GM23248 (cell line): ENCODE results near the gene SMU1. TPM values are rescaled to one million over a fixed set of nuclear protein-coding genes. Genes with fewer than 3 reads are reported as not detected.
A peak's percentile ranks its signal among the peaks of the same experiment; 100 is the strongest.

Experiments used
- DNase-seq: peaks from one replicate; pipeline ENCODE4 v3.0.0-alpha.2; 2015
- H2AFZ ChIP-seq: fragments of 200-600 bp; sonication (generic); 2 replicates; pipeline ENCODE4 v1.6.1; 2016; ENCODE audit warnings: antibody characterized with exemption
- H3F3A ChIP-seq: fragments of 200-600 bp; sonication (generic); 2 replicates; pipeline ENCODE4 v1.6.1; 2016; ENCODE audit warnings: mild to moderate bottlenecking, antibody characterized with exemption, mixed run types; ENCODE audit not compliant: insufficient read depth
- H3K27ac ChIP-seq: fragments of 200-600 bp; sonication (generic); 2 replicates; pipeline ENCODE4 v1.5.1; 2016; ENCODE audit warnings: mild to moderate bottlenecking
- H3K27me3 ChIP-seq: fragments of 200-600 bp; sonication (generic); replicated peaks from 2 replicates; pipeline ENCODE4 v1.6.1; 2016; ENCODE audit warnings: mild to moderate bottlenecking; ENCODE audit not compliant: insufficient read depth
- H3K36me3 ChIP-seq: fragments of 200-600 bp; sonication (generic); 2 replicates; pipeline ENCODE4 v1.6.1; 2016; ENCODE audit warnings: low read depth, mild to moderate bottlenecking
- H3K4me1 ChIP-seq: fragments of 200-600 bp; sonication (generic); 2 replicates; pipeline ENCODE4 v1.6.1; 2016; ENCODE audit warnings: mild to moderate bottlenecking; ENCODE audit not compliant: insufficient read depth
- H3K4me2 ChIP-seq: fragments of 200-600 bp; sonication (generic); one replicate; pipeline ENCODE4 v1.6.1; 2016; ENCODE audit warnings: mild to moderate bottlenecking; ENCODE audit not compliant: unreplicated experiment
- H3K4me3 ChIP-seq: fragments of 200-600 bp; sonication (generic); 2 replicates; pipeline ENCODE4 v1.5.1; 2016; ENCODE audit warnings: mild to moderate bottlenecking
- H3K79me2 ChIP-seq: fragments of 200-600 bp; sonication (generic); 2 replicates; pipeline ENCODE4 v1.6.1; 2016; ENCODE audit warnings: mild to moderate bottlenecking; ENCODE audit not compliant: insufficient read depth
- H3K9ac ChIP-seq: fragments of 200-600 bp; sonication (generic); 2 replicates; pipeline ENCODE4 v1.6.1; 2016; ENCODE audit warnings: mild to moderate bottlenecking
- H3K9me2 ChIP-seq: fragments of 200-600 bp; sonication (generic); 2 replicates; pipeline ENCODE4 v1.6.1; 2016; ENCODE audit warnings: mixed run types, mild to moderate bottlenecking, moderate library complexity; ENCODE audit not compliant: insufficient read depth
- H3K9me3 ChIP-seq: fragments of 200-600 bp; sonication (generic); one replicate; pipeline ENCODE4 v1.6.1; 2017; ENCODE audit warnings: low read depth
- H4K20me1 ChIP-seq: fragments of 200-600 bp; sonication (generic); 2 replicates; pipeline ENCODE4 v1.6.0; 2016; ENCODE audit not compliant: insufficient read depth
- EZH2 ChIP-seq: fragments of 200-600 bp; sonication (generic); IDR thresholded peaks from 2 replicates; pipeline ENCODE4 v1.6.1; 2018; ENCODE audit warnings: antibody characterized with exemption, mild to moderate bottlenecking; ENCODE audit not compliant: insufficient read depth, poor library complexity, severe bottlenecking
- EZH2phosphoT487 ChIP-seq: fragments of 200-600 bp; sonication (generic); IDR thresholded peaks from 2 replicates; pipeline ENCODE4 v1.6.1; 2018; ENCODE audit warnings: antibody characterized with exemption, moderate library complexity, mild to moderate bottlenecking, low read depth; ENCODE audit not compliant: insufficient read depth
- WGBS, 2 experiments: methylation state at CpG; one replicate each; pipeline ENCODE4 v1.1.6; 2015 to 2017; ENCODE audit warnings: low lambda C conversion rate in 2 of 2, low coverage in 1 of 2; ENCODE audit errors: missing lambda C conversion rate in 2 of 2; 5-methylcytosine and 5-hydroxymethylcytosine counted together
- in situ Hi-C: fragments of 300-500 bp; cut with MboI; formaldehyde crosslinking; loops from 2 replicates; pipeline ENCODE4 v1.15.0; 2020
- polyA plus RNA-seq: library from polyadenylated mRNA; unstranded; fragments of >200 nt; fragmentation: Nextera tagmentation; extraction: Ambion mirVana; gene quantifications from 2 replicates; pipeline ENCODE4 v1.2.1, GENCODE V29; 2016
- total RNA-seq: library from RNA; depleted of rRNA; stranded (reverse); fragments of >200 nt; shearing (Covaris generic); gene quantifications from 2 replicates; pipeline ENCODE4 v1.2.3, GENCODE V29; 2014

Gene SMU1
- total and polyA plus RNA-seq, 2 experiments from 2014 or later = 18.6 to 26.3 TPM

DNA sequence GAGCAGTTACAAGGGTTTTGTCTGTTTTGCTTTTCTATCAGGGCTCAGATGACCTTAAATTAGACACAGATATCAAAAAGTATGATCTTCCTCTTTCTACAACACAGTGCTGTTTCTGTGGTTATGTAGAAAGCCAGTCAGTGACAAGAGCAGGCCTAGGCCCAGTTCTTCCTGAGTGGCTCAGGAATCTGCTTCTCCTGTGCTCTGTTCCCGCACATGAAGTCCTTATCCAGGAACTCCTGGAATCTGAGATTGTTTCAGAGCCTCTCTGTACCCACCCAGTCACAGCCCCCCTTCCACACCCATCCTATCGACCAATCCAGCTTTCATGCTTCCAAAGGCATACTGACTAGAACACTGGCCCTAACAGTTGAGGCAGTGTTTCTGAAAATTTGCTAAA lies 40.4 kb upstream of the SMU1 start:
- Histone ChIP-seq H3K79me2 (peaks cover 82% of the 10 kb centered on the region), H3K36me3 (peaks cover 39% of the 10 kb centered on the region), H3F3A (peaks cover 61% of the 10 kb centered on the region), H2AFZ (no peak overlapping the region), H3K9me2 (no peaks in the 10 kb centered on the region), H3K27ac (peak overlapping the region; percentile 79), H3K9me3 (no peaks in the 10 kb centered on the region), H3K4me1 (peaks cover 26% of the 10 kb centered on the region), H3K27me3 (no peaks in the 10 kb centered on the region), H4K20me1 (no peaks in the 10 kb centered on the region), H3K4me2 (peak overlapping the region; percentile 29), H3K4me3 (no peak overlapping the region), H3K9ac (peak overlapping the region; percentile 61)
- DNase-seq = peak; percentile 53
- in situ Hi-C loops = no loop called here
- no peak for TF ChIP-seq EZH2
- TF ChIP-seq EZH2phosphoT487 = no peak
- WGBS, 2 experiments = 15 to 21% methylated on average over 2 of the region's 2 CpGs

DNA sequence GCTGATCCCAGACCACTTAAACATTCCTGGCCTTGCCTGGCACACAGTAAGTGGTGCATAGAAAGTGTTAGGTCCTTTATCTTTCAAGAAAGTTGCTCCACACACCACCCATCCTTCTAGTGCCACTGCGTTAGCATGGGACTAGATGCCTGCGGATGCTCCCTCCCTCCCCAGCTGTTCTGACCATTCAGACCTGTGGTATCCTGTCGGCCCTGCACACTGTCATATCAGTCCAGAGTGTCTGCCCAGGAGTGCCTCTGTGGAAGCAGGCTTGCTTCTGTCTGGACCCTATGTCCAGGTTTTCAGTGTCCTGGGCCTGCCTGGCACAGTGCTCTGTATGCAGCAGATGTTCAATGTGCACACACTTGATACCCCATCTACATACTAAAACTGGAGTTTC lies 38.3 kb upstream of the SMU1 start:
- Histone ChIP-seq H3K4me1 (peaks cover 26% of the 10 kb centered on the region), H4K20me1 (no peaks in the 10 kb centered on the region), H2AFZ (no peak overlapping the region), H3K9me3 (no peaks in the 10 kb centered on the region), H3K4me3 (no peak overlapping the region), H3K9me2 (no peaks in the 10 kb centered on the region), H3K36me3 (peaks cover 30% of the 10 kb centered on the region), H3K27me3 (no peaks in the 10 kb centered on the region), H3K4me2 (no peak overlapping the region), H3F3A (peaks cover 58% of the 10 kb centered on the region), H3K79me2 (peaks cover 67% of the 10 kb centered on the region), H3K27ac (no peak overlapping the region), H3K9ac (no peak overlapping the region)
- DNase-seq = peak; percentile 0
- no peak for TF ChIP-seq EZH2
- no peak for TF ChIP-seq EZH2phosphoT487
- in situ Hi-C loops = no loop called here
- 93 to 100% methylated on average over 3 of the region's 3 CpGs for WGBS, 2 experiments

DNA sequence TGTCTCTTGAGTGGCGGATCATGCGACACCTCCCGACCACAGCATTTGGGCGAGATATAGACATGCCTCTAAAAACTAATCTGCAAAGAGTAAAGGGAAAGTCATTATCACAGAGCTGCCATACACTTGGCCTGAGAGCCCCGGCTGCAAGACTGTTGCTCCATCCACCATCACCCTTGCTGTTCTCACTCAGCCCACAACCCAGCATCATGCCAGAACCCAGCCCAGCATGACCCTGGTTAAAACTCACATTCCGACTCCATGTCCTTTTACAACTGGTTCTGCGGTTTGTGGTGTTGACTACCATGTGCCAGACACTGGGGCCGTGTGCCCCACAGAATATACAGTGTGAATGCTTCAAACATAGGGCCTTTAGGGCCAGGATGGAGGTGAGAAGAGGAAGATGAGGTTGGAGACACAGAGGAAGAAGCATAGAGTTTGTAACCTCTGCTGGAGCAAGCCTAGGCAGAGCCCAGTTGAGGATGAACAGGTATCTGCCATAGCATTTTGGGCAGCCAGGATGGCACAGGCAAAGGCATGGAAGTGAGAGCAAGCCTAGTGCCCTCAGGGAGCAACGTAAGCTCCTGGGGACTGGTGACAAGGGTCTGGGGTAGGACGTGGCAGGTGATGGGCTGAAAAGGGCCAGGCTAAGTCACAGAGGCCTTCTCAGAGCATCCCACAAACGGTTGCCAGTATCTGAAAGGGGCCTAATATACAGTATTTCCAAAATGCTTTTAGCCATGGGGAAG lies 37.5 kb upstream of the SMU1 start:
- no peak overlapping the region for H3K27ac ChIP-seq
- H3F3A ChIP-seq = peaks cover 57% of the 10 kb centered on the region
- peaks cover 24% of the 10 kb centered on the region for H3K36me3 ChIP-seq
- H3K27me3 ChIP-seq = no peaks in the 10 kb centered on the region
- in situ Hi-C loops = no loop called here
- no peak overlapping the region for H3K9ac ChIP-seq
- H2AFZ ChIP-seq = no peak overlapping the region
- DNase-seq = peak; percentile 0
- H4K20me1 ChIP-seq = no peaks in the 10 kb centered on the region
- H3K4me1 ChIP-seq = peaks cover 22% of the 10 kb centered on the region
- no peak for TF ChIP-seq EZH2phosphoT487
- TF ChIP-seq EZH2 = no peak
- no peak overlapping the region for H3K4me3 ChIP-seq
- peaks cover 59% of the 10 kb centered on the region for H3K79me2 ChIP-seq
- no peaks in the 10 kb centered on the region for H3K9me2 ChIP-seq
- H3K9me3 ChIP-seq = no peaks in the 10 kb centered on the region
- WGBS, 2 experiments = 86% methylated on average over 10 to 11 of the region's 11 CpGs
- H3K4me2 ChIP-seq = no peak overlapping the region

DNA sequence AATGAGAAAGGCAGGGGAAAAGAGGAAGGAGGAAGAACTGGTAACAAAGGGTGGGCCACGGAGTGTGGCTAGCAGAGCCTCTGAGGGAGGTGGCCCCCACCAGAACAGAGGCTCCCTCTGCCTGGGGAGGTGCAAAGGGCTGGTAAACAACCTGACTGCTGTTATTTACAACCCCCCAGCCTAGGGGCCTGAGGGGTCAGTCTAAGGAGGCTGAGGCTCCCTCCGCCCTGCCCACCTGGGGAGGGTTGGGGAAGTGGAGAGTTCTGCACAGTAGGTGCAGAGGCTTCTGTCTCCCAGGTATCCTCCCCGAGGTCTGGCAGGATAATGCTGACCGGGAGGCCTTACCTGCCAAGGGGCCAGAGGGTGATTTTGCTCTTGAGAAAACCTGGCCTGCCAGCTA lies 35.6 kb upstream of the SMU1 start:
- no peak overlapping the region for H3K27ac ChIP-seq
- H4K20me1 ChIP-seq = no peaks in the 10 kb centered on the region
- no peaks in the 10 kb centered on the region for H3K9me3 ChIP-seq
- peaks cover 21% of the 10 kb centered on the region for H3K4me1 ChIP-seq
- TF ChIP-seq EZH2 = no peak
- no peak for TF ChIP-seq EZH2phosphoT487
- no peak for DNase-seq
- no peak overlapping the region for H3K4me3 ChIP-seq
- H3K9ac ChIP-seq = no peak overlapping the region
- no peaks in the 10 kb centered on the region for H3K9me2 ChIP-seq
- peaks cover 46% of the 10 kb centered on the region for H3K79me2 ChIP-seq
- peaks cover 24% of the 10 kb centered on the region for H3K36me3 ChIP-seq
- no peak overlapping the region for H3K4me2 ChIP-seq
- H2AFZ ChIP-seq = no peak overlapping the region
- H3K27me3 ChIP-seq = no peaks in the 10 kb centered on the region
- H3F3A ChIP-seq = peaks cover 58% of the 10 kb centered on the region
- in situ Hi-C loops = no loop called here
- 39 to 48% methylated on average over 4 of the region's 4 CpGs for WGBS, 2 experiments
